HG02973 (cell line): Measurements from ENCODE around the gene TM4SF20.

Experiments
- ATAC-seq: cut with Tn5 transposase; IDR thresholded peaks from one replicate; pipeline ENCODE4 v1.9.1; 2021; ENCODE audit warnings: moderate library complexity; ENCODE audit not compliant: unreplicated experiment

TM4SF20 gene

DNA sequence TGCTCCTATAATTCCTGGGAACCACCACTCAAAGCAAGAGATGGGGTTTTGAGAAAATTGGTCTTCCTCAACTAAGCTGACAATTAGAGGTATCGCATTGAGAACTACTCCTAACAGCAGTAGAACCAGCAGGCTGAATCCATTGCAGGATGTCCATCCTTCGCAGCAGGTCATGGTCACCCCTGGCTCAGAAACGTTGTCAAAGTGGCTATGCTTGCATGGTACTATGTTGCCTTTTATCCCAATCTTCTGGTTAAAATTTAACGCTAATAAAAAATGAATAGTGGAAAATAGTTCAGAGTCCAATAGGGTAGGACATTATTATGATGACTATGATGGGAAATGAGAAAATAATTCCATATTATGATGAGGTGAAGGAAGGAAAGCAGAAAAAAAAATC lies at the start of gene TM4SF20:
Gene TM4SF20, minus strand, starts transcription at position 212 of the 400 bp plus-strand sequence. Its CDS starts 38 bp downstream, at position 174.
- no peak for ATAC-seq

GRCh38 chr2:227428731-227429285 lies 49.7 kb upstream of the TM4SF20 start:
- ATAC-seq, result no peak

DNA sequence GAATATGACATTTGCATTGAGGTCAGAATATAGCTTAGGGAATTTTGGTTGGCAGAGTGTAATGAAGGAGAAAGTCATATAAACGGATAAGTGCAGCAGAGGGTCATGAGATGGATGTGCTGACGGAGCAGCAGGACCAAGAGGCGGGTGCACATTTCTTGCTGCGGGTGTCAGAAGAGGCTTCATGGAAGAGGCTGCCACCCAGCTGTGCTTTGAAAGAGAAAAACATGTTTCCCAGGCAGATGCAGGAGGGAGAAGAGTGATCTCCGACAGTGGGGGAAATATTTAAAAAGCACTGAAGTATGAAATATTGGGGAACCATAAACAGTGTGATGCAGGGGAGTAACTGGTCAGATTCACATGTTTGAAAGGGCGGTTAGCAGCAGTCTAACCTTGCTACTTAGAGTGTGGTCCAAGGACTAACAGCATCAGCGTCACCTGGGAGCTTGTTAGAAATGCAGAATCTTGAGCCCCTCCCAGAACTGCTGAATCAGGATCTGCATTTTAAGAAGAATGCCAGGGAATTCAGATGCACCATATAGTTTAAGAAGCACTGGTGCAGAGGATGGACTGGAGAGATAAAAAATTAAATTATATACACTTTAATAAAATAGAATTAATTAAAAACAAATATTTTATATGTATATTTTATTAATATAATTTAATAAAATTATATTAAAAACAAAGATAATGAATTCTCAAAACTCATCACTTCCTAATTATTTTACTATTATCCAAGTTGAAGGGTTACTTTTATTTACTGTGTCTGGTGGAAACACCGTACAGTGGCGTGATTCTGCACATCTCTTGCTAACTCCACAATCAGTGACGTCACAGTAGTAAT lies 44.8 kb upstream of the TM4SF20 start:
- no peak for ATAC-seq

- ATAC-seq, result no peak
Measured at GRCh38 chr2:227420087-227421052, 41.3 kb upstream of the TM4SF20 start.

DNA sequence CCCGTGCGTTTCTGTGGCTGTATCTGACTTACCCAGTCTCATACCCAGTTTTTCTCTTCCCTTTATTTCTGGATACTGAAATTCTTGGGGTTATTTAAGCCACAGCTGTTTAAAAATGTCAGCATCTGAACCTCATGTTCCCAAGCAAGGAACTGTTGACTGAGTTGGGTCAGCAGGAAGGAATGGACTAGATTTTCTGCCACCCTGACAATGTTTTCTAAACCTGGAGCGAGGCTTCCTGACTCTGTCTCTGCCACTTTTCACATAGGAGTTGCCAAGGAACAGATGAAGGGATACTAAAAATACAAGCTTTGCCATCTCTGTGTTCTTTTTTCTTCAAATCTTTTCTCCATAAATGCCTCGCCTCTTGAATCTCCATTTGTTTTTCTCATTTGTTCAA lies 37.6 kb upstream of the TM4SF20 start:
- ATAC-seq, result no peak

DNA sequence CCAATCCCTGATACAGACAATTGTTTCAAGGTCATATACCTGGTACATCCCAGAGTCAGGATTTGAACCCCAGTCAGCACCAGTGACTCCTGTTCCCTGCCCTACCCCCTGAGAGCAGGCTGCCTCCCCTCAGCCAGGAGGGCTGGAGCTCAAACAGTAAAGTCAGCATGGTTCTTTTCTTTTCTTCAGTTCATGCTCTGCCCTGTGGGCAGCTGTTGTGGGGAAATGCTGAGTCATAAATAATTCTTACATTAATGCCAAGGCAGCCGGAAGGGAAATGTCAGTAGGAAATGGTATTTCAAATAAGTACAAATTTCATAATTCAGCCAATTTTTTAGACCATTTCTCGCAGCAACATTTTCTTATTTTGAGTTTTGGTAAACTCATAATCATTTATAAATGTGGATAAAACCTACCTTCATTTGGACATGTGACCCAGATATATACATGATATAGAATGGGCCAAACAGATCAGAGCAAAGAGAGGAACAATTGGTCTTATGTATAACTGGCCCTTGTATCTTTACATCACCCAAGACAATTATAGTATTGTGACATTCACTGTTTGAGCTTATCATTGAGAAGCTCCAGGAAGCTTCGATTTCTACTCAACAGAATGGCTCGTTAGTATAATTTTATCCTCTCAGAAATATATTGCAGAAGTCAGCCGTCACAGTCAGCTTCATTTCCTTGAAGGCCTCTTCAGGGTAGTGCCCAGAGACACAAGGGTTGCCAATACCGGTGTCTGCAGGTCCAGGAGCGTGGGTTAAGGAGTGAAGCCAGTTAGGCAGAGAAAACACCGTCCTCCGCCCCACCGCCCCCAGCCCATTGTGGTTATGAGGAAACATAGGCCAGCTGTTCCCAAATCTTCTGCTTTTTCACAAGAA lies 36.7 kb upstream of the TM4SF20 start:
- ATAC-seq, result no peak

DNA sequence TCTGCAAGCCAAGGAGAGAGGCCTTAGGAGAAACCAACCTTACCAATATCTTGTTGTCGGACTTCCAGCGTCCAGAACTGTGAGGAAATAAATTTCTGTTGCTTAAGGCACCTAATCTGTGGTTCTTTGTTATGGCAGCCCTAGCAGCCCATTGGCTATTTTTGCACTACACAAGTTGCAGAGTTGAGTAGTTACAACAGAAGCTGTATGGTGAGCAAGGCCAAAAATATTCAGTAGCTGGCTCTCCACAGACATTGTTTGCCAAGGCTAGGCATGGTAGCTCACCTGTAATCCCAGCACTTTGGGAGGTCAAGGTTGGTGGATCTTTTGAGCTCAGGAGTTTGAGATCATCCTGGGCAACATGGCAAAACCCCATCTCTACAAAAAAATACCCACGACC lies 35.7 kb upstream of the TM4SF20 start:
- no peak for ATAC-seq

- no peak for ATAC-seq
Measured at GRCh38 chr2:227413371-227413770, 34.3 kb upstream of the TM4SF20 start.

DNA sequence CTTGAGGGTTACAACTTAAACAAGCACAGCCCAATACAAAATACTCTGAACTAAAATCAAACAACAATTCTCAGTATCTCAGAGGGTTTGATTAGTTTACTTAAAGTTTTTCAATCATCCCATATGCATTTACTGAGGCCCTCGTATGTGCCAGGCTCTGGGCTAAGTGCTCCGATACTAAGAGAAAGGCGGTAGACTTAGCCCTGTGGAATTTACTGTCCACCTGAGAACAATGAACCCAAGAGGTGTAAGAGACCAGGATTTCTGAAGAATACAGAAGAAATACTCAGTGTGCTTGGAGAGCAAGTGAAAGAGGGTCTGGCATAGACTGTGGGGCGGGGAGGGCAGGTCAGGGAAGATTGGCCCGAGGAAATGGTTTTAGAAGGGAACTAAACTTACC lies 33.8 kb upstream of the TM4SF20 start:
- no peak for ATAC-seq

- no peak for ATAC-seq
Measured at GRCh38 chr2:227411990-227412350, 32.9 kb upstream of the TM4SF20 start.

DNA sequence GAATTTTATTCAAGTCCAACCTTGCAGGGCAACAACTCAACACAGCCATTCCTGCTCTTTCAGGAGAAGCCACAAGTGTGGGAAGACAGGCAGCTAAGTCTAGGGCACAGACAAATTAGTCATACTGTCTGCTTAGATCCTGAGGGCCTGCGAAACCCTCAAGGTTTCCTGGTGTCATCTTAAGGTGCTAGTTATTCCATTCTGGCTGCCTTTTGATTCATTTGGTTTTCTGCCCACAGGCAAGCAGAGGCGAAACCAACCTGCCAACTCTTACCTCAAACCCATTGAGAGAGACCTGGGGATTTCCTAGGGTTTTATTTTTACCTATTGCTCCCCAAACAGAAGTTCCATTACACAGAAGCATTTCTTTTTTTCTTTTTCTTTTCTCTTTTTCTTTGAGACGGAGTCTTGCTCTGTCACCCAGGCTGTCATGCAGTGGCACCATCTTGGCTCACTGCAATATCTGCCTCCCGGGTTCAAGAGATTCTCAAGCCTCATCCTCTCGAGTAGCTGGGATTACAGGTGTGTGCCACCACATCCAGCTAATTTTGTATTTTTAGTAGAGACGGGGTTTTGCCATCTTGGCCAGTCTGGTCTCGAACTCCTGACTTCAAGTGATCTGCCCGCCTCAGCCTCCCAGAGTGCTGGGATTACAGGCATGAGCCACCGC lies 32.3 kb upstream of the TM4SF20 start:
- peak; percentile 74 for ATAC-seq

DNA sequence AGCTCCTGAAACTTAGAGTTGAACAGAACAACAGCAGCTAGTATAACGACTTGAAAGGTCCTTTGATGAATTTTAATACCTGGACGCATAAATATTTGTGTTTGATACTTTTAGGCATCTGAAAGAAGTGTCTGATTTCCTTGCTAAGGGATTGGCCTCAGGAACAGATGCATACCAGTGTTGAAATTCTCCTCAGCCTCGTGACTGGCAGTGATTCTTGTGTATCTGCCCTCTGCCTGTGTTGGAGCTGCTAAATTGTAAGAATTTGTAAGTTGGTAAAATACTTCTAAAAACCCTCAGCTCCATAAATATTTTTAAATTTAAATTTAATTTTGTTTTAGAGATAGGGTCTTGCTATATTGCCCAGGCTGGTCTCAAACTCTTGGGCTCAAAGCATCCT lies 31.1 kb upstream of the TM4SF20 start:
- ATAC-seq, result no peak

GRCh38 chr2:227407591-227408151 lies 28.6 kb upstream of the TM4SF20 start:
- ATAC-seq, result no peak

GRCh38 chr2:227406177-227407031 lies 27.3 kb upstream of the TM4SF20 start:
- no peak for ATAC-seq

DNA sequence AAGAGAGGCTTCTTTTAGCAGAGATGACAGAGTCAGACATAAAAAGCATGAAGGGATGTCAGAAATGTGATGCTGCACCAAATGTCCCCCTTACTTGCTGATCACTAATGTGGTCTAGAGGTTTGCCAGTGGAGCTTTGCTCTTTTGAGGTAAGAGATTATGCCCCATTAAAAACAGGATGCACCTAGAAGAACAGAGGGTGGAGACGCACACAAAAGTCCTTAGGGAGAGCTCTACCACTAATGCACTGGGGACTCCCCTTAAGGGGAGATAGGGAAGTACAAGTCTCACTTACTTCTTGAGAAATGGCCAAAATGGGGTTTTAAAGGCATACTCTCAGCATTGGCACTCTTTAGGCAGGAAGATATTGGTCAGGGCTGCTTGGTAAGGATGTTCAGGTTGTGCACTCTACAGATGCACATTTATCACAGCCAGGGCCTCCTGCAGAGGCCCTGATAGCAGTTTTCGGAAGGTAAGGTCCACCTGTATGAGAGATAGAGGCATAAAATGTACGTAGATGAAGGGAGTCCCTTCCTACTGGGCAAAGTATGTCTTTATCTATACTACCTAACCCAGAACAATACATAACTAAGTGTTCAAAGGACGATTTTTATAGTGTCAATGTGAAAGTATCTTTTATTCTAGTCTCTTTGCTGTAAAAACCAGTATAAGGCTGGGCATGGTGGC lies 25.6 kb upstream of the TM4SF20 start:
- no peak for ATAC-seq

DNA sequence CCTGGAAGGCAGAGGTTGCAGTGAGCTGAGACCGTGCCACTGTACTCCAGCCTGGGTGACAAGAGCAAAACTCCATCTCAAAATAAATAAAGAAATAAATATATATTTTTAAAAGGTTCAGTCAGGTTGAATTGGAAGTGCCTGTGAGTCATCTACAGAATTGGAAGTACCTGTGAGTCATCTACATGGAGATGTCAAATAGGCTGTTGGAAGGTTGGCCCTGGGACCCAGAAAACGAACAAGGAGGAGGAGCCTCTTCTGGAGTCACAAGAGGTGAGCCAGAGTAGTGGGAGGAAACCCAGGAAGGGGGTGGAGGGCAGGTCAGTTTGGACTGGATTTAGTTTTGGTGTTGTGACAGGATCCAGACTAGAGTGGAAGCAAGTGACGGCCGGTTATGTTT lies 23.9 kb upstream of the TM4SF20 start:
- no peak for ATAC-seq

DNA sequence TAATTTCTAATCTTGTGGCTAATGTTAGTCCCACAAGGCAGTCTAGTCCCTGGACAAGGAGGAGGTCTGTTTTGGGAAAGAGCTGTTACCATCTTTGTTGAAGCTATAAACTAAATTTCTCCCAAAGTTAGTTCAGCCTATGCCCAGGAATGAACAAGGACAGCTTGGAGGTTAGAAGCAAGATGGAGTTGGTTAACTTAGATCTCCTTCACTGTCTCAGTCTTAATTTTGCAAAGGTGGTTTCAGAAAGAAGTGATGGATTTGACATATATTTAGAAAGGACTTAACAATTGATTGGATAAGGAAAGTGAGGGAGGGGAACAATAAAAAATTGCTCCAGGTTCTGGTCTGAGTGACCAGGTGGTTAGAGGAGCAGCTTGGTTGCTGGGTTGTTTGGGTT lies 23.2 kb upstream of the TM4SF20 start:
- ATAC-seq, result no peak

GRCh38 chr2:227401550-227401949 lies 22.4 kb upstream of the TM4SF20 start:
- ATAC-seq, result no peak
